Endothelial cell (in vitro differentiated cells): ENCODE measurements around the gene PML. TPM values are rescaled to one million over a fixed set of nuclear protein-coding genes. Genes with fewer than 3 reads are reported as not detected.
A peak's percentile ranks its signal among the peaks of the same experiment; 100 is the strongest.

ENCODE experiments used
- DNase-seq: peaks from one replicate; pipeline ENCODE4 v3.0.0; 2021; ENCODE audit warnings: low spot score
- H3K27ac Mint-ChIP-seq: one replicate; pipeline ENCODE4 v1.8.0; 2021; ENCODE audit warnings: mixed read lengths, inconsistent platforms; ENCODE audit not compliant: unreplicated experiment
- H3K27me3 Mint-ChIP-seq: one replicate; pipeline ENCODE4 v1.8.0; 2021; ENCODE audit warnings: mild to moderate bottlenecking, moderate library complexity, mixed read lengths, inconsistent platforms; ENCODE audit not compliant: unreplicated experiment
- H3K36me3 Mint-ChIP-seq: one replicate; pipeline ENCODE4 v1.8.0; 2021; ENCODE audit warnings: mild to moderate bottlenecking, low read depth, mixed read lengths, inconsistent platforms; ENCODE audit not compliant: unreplicated experiment
- H3K4me1 Mint-ChIP-seq: one replicate; pipeline ENCODE4 v1.8.0; 2021; ENCODE audit warnings: mild to moderate bottlenecking, mixed read lengths, inconsistent platforms; ENCODE audit not compliant: unreplicated experiment
- H3K4me3 Mint-ChIP-seq: one replicate; pipeline ENCODE4 v1.8.0; 2021; ENCODE audit warnings: mild to moderate bottlenecking, mixed read lengths, inconsistent platforms; ENCODE audit not compliant: unreplicated experiment
- H3K9me3 Mint-ChIP-seq: one replicate; pipeline ENCODE4 v1.8.0; 2021; ENCODE audit warnings: mixed read lengths, inconsistent platforms; ENCODE audit not compliant: unreplicated experiment
- total RNA-seq: library from RNA; stranded (reverse); fragmentation: NEBNext Ultra II Directional; extraction: Animal tissue kit (Norgen Biotek cat#: 25700); gene quantifications from one replicate; pipeline ENCODE4 v1.2.1, GENCODE V29; 2021; ENCODE audit not compliant: unreplicated experiment
- TF ChIP-seq, protein P1 (sequence below): fragments of 200-600 bp; sonication (generic); IDR thresholded peaks from one replicate; pipeline ENCODE4 v1.5.0; 2021; ENCODE audit warnings: antibody characterized with exemption; ENCODE audit not compliant: unreplicated experiment

The PML gene
- total RNA-seq, 1 donor from 2014 or later, result 161 TPM

DNA sequence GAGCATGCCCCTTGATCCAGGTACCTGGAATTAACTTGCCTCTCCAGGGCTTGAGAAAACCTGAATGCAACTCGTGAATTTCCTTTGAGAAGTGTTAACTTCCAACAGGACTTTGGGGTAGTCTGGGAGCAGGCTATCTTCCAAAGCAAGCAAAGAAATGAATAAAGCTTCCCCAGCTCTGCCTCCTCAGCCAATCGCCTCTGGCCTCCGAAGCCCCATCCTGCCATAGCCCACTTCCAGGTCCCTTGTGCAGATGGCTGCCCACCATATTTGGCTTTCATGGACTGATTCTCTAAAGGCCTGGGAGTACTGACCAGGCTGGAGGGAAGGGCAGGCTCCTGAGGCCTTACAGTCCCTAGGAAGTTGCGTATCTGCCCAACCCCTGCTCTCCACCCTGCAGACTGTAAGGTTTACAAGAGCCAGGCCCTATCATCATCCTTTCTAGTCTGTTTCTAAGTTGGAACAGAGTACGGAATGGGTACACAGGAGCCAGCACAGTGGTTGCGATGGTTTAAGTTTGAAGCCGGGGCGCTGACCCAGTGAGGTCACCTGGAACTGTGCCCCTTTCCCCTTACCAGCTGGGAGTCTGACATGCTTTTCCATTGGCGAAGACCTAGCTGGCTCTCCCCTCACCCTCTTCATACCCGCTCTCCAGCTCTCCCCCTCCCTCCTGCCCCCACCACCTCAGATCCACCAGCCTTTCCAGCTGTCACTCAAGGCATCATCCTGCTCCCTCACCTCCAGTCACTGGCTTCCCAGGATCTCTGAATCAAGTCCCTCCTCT is 1.1 kb upstream of the PML start:
- Mint-ChIP-seq H3K27me3 (peaks cover 13% of the 10 kb centered on the region), H3K36me3 (peaks cover 4% of the 10 kb centered on the region), H3K27ac (peak overlapping the region; percentile 82), H3K4me1 (peaks cover 47% of the 10 kb centered on the region), H3K9me3 (no peaks in the 10 kb centered on the region), H3K4me3 (peak overlapping the region; percentile 97)
- TF ChIP-seq, protein P1, sequence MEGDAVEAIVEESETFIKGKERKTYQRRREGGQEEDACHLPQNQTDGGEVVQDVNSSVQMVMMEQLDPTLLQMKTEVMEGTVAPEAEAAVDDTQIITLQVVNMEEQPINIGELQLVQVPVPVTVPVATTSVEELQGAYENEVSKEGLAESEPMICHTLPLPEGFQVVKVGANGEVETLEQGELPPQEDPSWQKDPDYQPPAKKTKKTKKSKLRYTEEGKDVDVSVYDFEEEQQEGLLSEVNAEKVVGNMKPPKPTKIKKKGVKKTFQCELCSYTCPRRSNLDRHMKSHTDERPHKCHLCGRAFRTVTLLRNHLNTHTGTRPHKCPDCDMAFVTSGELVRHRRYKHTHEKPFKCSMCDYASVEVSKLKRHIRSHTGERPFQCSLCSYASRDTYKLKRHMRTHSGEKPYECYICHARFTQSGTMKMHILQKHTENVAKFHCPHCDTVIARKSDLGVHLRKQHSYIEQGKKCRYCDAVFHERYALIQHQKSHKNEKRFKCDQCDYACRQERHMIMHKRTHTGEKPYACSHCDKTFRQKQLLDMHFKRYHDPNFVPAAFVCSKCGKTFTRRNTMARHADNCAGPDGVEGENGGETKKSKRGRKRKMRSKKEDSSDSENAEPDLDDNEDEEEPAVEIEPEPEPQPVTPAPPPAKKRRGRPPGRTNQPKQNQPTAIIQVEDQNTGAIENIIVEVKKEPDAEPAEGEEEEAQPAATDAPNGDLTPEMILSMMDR, result no peak
- no peak for DNase-seq

DNA sequence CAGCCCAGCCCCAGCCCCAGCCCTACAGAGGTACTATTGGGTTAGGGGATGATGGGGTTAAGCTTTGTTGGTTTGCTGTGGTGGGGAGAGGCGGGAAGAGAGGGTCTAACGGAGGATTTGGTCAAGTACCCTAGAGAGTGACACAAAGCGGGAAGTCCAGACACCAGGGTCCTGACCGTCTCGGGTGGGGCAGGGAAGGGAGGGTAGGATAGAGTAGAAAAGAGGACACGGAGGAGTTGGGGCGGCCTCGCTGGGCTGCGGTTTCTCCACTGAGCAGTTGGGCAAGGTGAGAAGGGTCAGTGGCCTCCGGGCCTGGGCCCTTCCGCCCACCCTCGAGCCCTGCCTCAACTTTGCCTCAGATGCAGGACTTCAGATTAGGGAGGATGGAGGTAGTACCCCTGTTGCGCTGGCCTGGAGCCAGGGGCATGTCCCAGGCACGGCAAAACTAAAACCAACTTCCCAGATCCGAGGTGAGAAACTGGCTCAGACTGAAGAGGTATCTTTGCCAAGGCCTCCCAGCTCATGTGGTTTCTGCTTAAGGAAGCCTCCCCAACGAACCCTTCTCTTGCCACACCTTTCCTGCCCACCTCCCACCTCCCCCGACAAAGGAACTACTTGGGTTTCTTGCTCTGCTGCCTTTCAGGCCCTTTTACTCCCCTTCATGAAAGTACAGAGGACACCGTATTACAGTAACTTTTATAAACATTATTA is 551 bp downstream of the PML start:
- no peaks in the 10 kb centered on the region for H3K9me3 Mint-ChIP-seq
- peak overlapping the region; percentile 97 for H3K4me3 Mint-ChIP-seq
- peaks cover 10% of the 10 kb centered on the region for H3K36me3 Mint-ChIP-seq
- H3K4me1 Mint-ChIP-seq, result peaks cover 54% of the 10 kb centered on the region
- H3K27me3 Mint-ChIP-seq, result peaks cover 13% of the 10 kb centered on the region
- DNase-seq, result no peak
- H3K27ac Mint-ChIP-seq, result peak overlapping the region; percentile 82
- TF ChIP-seq, protein P1, result no peak

DNA sequence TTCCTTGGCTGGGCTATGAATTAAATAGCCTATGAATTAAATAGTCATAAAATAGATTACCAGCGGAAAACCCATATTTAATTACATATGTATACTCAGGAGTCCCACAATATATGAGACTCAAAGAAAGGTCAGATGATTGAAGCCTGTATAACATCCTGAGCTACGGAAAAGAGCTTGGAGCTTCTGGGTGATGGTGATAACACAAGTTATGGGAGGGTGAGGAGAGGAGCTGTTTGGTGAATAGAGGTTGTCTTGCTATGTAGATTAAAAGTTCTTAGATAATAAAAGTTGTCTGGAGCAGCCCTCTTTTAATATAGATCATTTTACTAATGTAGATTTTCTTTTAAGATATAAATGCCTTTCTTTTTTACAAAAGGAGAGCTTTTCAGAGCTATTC is 1.8 kb downstream of the PML start:
- no peak for DNase-seq
- Mint-ChIP-seq H3K4me3 (peak overlapping the region; percentile 97), H3K4me1 (peaks cover 53% of the 10 kb centered on the region), H3K27ac (peak overlapping the region; percentile 44), H3K27me3 (peaks cover 9% of the 10 kb centered on the region), H3K36me3 (peaks cover 16% of the 10 kb centered on the region), H3K9me3 (no peaks in the 10 kb centered on the region)
- TF ChIP-seq, protein P1, result no peak

DNA sequence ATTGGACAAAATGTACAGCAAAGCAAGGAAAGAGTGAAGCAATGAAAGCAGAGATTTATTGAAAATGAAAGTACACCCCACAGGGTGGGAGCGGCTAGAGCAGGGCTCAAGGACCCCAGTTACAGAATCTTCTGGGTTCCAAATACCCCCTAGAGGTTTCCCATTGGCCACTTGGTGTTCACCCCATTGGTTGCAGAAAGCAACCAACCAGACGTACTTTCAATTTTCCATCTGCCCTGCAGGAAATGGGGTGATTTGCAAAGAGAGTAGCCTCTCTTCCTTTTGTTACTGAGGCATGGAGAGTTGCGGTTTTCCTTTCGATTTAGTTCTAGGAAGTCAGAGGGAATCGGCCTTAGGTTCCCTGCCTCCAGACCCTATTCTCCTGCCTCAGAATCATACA is 2.4 kb downstream of the PML start:
- Mint-ChIP-seq H3K4me1 (peaks cover 53% of the 10 kb centered on the region), H3K27me3 (peaks cover 9% of the 10 kb centered on the region), H3K36me3 (peaks cover 16% of the 10 kb centered on the region), H3K4me3 (peak overlapping the region; percentile 97), H3K9me3 (no peaks in the 10 kb centered on the region), H3K27ac (peak overlapping the region; percentile 80)
- peak; percentile 30 for DNase-seq
- TF ChIP-seq, protein P1, result no peak

DNA sequence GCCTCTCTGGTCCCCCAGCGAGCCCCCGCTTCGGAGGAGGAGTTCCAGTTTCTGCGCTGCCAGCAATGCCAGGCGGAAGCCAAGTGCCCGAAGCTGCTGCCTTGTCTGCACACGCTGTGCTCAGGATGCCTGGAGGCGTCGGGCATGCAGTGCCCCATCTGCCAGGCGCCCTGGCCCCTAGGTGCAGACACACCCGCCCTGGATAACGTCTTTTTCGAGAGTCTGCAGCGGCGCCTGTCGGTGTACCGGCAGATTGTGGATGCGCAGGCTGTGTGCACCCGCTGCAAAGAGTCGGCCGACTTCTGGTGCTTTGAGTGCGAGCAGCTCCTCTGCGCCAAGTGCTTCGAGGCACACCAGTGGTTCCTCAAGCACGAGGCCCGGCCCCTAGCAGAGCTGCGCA is 3.5 kb downstream of the PML start:
- no peak overlapping the region for H3K27ac Mint-ChIP-seq
- no peak overlapping the region for H3K4me3 Mint-ChIP-seq
- TF ChIP-seq, protein P1, result no peak
- peaks cover 16% of the 10 kb centered on the region for H3K36me3 Mint-ChIP-seq
- DNase-seq, result no peak
- H3K4me1 Mint-ChIP-seq, result peaks cover 47% of the 10 kb centered on the region
- peaks cover 9% of the 10 kb centered on the region for H3K27me3 Mint-ChIP-seq
- H3K9me3 Mint-ChIP-seq, result no peaks in the 10 kb centered on the region
